GM19043 (cell line): ENCODE results near the gene ITGA8.
"Not testable (repeated sequence)": the region's sequence is repeated elsewhere in the genome, so short reads cannot be mapped to it uniquely, and the experiment has no call there.

Experiments used
- ATAC-seq: cut with Tn5 transposase; IDR thresholded peaks from one replicate; pipeline ENCODE4 v1.9.1; 2021; ENCODE audit warnings: low read depth; ENCODE audit not compliant: unreplicated experiment

ITGA8 gene

GRCh38 chr10:15516256-15517085 lies 203.3 kb downstream of the ITGA8 start:
- no peak for ATAC-seq

DNA sequence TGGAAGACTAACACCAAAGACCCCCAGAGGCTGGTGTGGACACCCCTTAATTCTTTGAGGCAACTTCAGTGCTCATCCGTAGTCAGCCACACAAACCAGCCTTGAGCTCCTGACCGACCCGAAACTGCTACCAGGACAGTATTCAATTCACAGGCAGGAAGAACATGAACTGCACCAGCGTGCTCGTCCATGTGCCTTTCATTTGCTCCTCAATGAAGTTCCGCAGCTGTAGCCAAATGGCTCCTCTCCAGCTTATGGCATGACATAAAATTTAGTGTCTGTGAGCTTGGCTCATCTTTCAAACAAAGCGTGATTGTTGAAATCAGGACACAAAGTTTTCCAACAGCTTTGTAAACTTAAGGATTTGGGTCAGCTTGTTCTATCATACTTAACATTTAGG lies 204.5 kb downstream of the ITGA8 start:
- no peak for ATAC-seq

DNA sequence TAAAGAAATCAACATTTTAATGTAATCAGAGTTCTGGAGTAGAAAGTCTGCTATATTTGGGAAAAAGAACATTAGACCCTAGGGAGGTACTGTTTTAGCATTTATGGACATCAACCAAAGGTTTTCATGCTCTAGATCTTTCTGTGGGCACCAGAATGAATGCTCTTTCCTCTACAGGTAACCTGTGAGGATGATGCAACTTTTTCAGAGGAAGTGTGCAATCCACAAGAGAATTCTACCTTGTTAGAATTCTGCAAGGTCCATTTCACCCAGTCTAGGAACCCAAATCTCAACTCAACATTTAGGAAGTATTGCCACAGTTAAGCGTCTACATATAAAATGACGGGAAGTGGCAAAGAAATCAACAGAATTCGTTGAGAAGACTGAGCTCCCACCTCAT lies 208.8 kb downstream of the ITGA8 start:
- no peak for ATAC-seq

DNA sequence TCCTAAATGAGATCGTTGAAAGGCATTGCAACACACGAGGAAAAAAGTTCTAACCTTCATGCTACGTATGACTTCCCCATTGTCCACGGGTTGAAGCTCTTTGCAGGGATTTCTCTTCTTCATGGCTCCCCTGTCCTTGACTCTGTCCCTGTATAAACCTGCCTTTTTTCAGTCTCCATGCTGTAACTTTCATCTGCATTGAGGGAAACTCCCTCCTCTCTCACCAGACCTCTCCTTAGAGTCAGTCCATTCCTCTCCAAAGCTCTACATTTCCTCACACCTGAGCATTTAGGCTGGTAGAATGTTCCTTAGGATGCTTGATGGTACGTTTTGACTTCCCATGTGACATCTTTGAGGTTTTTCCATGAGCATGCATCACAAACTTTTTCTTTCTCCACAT lies 214.4 kb downstream of the ITGA8 start:
- no peak for ATAC-seq

GRCh38 chr10:15504101-15504840 lies 215.5 kb downstream of the ITGA8 start:
- no peak for ATAC-seq

DNA sequence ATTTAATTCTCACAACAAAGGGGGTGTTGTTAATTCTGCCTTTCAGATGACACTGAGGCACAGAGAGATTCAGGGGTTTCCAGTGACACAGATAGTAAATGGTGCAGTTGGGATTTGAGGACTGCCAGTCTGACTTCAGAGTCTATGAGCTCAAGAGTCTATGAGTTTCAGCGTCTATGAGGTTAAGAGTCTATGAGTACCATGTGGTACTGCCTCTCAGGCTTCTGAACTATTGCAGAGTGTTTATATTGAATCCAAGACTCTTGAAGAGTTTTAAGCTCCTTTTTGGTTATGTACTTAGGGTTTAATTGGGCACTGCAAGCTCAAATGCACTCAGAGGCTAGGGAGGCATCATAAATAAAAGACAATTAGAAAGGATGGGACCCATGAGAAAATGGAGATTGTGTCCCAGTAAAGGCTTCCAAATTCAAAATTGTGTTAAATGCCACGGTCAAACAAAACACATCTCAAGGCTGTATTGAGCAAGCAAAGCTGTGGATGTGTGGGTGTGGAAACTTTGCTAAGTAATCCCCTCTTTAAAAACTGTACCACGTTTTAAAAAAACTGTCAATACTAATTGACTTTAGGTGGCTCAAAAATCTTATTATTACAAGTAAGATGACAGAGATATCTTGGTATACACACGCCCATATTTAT lies 224.7 kb downstream of the ITGA8 start:
- no peak for ATAC-seq

GRCh38 chr10:15491856-15492642 lies 227.7 kb downstream of the ITGA8 start:
- ATAC-seq, result no peak

- ATAC-seq, result no peak
Observed at GRCh38 chr10:15489431-15489830, 230.3 kb downstream of the ITGA8 start.

- no peak for ATAC-seq
Observed at GRCh38 chr10:15487376-15487775, 232.3 kb downstream of the ITGA8 start.

DNA sequence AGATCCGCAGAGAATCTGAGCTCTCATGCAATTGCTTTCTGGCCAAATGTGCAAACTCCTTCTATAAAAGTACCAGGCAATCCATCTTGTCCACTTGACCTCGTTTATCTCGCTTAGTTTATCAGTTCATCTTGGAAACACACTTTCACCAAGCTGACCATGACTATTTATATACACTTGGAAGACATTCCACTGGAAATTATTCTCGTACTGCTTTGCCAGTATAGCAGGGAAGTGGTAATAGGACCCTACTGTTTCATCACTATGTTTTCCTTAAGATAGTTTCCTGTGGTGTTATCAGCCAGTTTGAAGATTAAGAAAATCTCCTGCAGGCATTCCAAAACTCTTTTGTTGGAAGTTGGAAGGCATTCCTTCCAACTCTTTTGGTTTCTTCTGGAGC lies 233.3 kb downstream of the ITGA8 start:
- no peak for ATAC-seq

GRCh38 chr10:15485684-15486316 lies 233.9 kb downstream of the ITGA8 start:
- ATAC-seq, result no peak

- ATAC-seq, result no peak
Observed at GRCh38 chr10:15485027-15485426, 234.7 kb downstream of the ITGA8 start.

DNA sequence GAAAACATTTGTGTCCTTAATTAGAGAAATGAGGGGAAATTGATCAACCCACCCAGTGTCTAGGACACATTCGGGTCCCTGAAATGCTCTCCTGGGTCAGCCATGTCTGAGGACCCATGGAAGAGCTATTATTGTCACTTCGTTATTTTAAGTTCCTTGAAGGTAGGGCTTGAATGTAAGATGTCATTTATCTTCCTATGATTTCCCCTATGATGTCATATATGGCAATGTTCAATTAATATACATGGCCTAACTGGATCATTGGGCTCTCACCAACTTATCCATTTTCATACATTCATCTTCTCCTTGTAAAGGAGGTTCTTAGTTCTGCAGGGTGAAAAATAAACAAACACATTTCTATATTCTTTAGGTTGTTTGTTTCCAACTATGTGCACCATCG lies 235.6 kb downstream of the ITGA8 start:
- no peak for ATAC-seq

- no peak for ATAC-seq
Observed at GRCh38 chr10:15483215-15484075, 236.3 kb downstream of the ITGA8 start.

- no peak for ATAC-seq
Observed at GRCh38 chr10:15482156-15482555, 237.6 kb downstream of the ITGA8 start.

- ATAC-seq, result no peak
Observed at GRCh38 chr10:15478950-15479349, 240.8 kb downstream of the ITGA8 start.

DNA sequence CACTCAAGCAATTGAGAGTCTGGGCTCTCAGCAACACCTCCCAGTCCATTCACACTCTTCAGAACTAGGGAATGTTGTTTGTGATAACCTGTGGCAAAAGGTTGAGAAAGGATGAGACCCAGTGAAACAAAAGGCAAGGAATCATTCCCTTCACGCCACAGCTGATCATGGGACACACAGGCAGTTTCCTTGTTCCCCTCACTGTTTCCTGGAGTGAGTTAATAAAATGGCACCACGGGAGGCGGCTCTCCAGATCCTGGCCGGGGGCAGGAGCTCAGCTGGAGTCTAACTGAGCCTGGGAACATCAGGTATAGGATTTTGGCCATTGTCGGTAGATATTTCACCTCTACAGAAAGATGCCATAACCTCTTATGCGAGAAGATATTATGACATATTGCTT lies 241.3 kb downstream of the ITGA8 start:
- no peak for ATAC-seq

DNA sequence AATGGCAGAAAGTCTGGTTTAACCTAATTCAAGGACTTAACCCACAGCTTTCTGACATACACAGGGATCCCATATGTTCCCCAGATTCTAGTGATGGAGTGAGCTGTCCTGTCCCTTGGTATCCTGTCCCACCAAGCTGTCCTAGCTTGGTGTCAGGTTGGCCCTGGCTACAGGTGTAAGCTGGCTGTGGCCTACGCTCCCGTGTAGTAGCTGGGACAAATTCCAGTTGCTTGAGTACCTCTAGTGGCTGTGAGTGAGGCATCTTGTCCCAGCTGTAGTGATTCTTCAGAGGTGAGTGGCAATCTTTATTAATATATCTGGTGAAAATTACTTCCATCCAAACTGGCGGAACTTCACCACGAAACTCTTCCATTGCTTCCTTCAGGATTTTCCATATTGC lies 243.4 kb downstream of the ITGA8 start:
- no peak for ATAC-seq

GRCh38 chr10:15475439-15475838 lies 244.3 kb downstream of the ITGA8 start:
- not testable (repeated sequence) for ATAC-seq
